Measurements from ENCODE around the gene SND1. TPM values are rescaled to one million over a fixed set of nuclear protein-coding genes. Genes with fewer than 3 reads are reported as not detected.

The SND1 gene
- total and polyA plus RNA-seq, 10 of the 15 experiments (the other 5 are each of a cell fraction or from before 2014, with no cell fraction given): 52.4 to 270 (median 146) TPM

- Histone ChIP-seq H3K9ac (ENCODE audit: control insufficient read depth, insufficient read depth, low read length) (no peak overlapping the region), H3K27ac (ENCODE audit: control insufficient read depth, insufficient read depth) (no peak overlapping the region), H3K36me3 (ENCODE audit: control insufficient read depth in 2 of 2, insufficient read depth in 2 of 2, low read length in 1 of 2) (no peaks in the 10 kb centered on the region), H3K27me3 (replicated peaks in 1 of 2; ENCODE audit: control insufficient read depth in 2 of 2, insufficient read depth in 2 of 2, low read length in 1 of 2) (no peaks in the 10 kb centered on the region; a peak in 2 of 4 replicates), H4K20me1 (ENCODE audit: control insufficient read depth, insufficient read depth) (no peaks in the 10 kb centered on the region), H3K9me3 (replicated peaks; ENCODE audit: control insufficient read depth, insufficient read depth, low read length) (no peaks in the 10 kb centered on the region), H3K4me1 (ENCODE audit: control insufficient read depth, insufficient read depth, low read length) (no peaks in the 10 kb centered on the region; the same call in 1 of the 2 replicates), H2AFZ (ENCODE audit: control insufficient read depth, low read depth, low read length) (peak overlapping the region; percentile 7; the same call in 1 of the 2 replicates), H3K4me3 (no peak overlapping the region), H3K4me2 (ENCODE audit: control insufficient read depth, insufficient read depth) (peak overlapping the region; percentile 7; the same call in 1 of the 2 replicates), H3K79me2 (ENCODE audit: control insufficient read depth, insufficient read depth, low read length) (no peaks in the 10 kb centered on the region)
- RAD21 ChIA-PET (ENCODE audit: unreplicated experiment): interaction anchor here (1.2 to 1.5 kb wide), 2 partner anchors 32 to 35 kb away, joined by 4 to 5 read pairs; partner anchors contain the start of genes ARF5 and GCC1
- CTCF ChIA-PET: interaction anchor here (0.9 to 2.2 kb wide), 3 partner anchors 9 to 87 kb away, joined by 3 to 10 read pairs (median 5); no protein-coding TSS in a partner anchor
- WGBS (ENCODE audit: insufficient coverage, insufficient replicate concordance, low lambda C conversion rate, missing lambda C conversion rate): 12% methylated on average over 23 of the region's 24 CpGs
- ATAC-seq: peak; percentile 70
- intact Hi-C loops (cut with micrococcal nuclease; ENCODE audit: unreplicated experiment): no loop called here
- no TSS peak for BruUV-seq (replicated peaks)
- no peak for DNase-seq (ENCODE audit: low read depth, low spot score)
- TF ChIP-seq BHLHE40 (IDR thresholded peaks at IDR 0.05; ENCODE audit: borderline replicate concordance in 1 of 2, low read depth in 2 of 2, low read length in 1 of 2) (peak in 1 of 2 experiments; percentile 1; a peak in 1 of 4 replicates), ZBTB40 (IDR thresholded peaks at IDR 0.05; ENCODE audit: borderline replicate concordance) (no peak), IKZF2 (IDR thresholded peaks at IDR 0.05) (peak in 1 of 2 experiments; percentile 12; a peak in 1 of 4 replicates), HDAC6 (IDR thresholded peaks at IDR 0.05; ENCODE audit: unreplicated experiment) (peak; percentile 41), IKZF1 (conservative IDR thresholded peaks at IDR 0.05) (peak; percentile 34; the same call in 1 of the 2 replicates), ZBED1 (IDR thresholded peaks at IDR 0.05; ENCODE audit: borderline replicate concordance) (no peak), ZBTB33 (IDR thresholded peaks at IDR 0.05) (no peak), SMAD5 (IDR thresholded peaks at IDR 0.05; ENCODE audit: low read depth) (no peak), STAT1 (conservative IDR thresholded peaks at IDR 0.05) (no peak), CBX5 (IDR thresholded peaks at IDR 0.05; ENCODE audit: low read depth) (no peak), ZNF24 (IDR thresholded peaks at IDR 0.05) (no peak), RELB (IDR thresholded peaks at IDR 0.05; ENCODE audit: low read depth) (no peak)
- SMC1A ChIA-PET (ENCODE audit: uncharacterized antibody, unreplicated experiment): interaction anchor here (1.0 to 1.4 kb wide), 3 partner anchors 28 to 85 kb away, joined by 3 to 4 read pairs (median 3); partner anchors contain the start of gene FSCN3
- POLR2A ChIA-PET: interaction anchor here (0.9 to 1.3 kb wide), 2 partner anchors 31 to 32 kb away, joined by 3 read pairs; partner anchors contain the start of gene ARF5
- FAIRE-seq: no peak
- in situ Hi-C loops (cut with MboI): no loop called here
Observed at GRCh38 chr7:127620406-127621233, 31.4 kb upstream of the SND1 start.

All from GM12878 (cell line).